KMS-11 (cell line): ENCODE results near the gene PPP4R2.

Experiments used
- H2AFZ ChIP-seq: fragments of 200-600 bp; sonication (generic); 2 replicates; pipeline ENCODE4 v1.6.1; 2016; ENCODE audit warnings: antibody characterized with exemption, mixed run types, low read depth
- H3K27ac ChIP-seq: fragments of 200-600 bp; sonication (generic); 2 replicates; pipeline ENCODE4 v1.6.1; 2016; ENCODE audit warnings: mild to moderate bottlenecking, mixed run types
- H3K27me3 ChIP-seq: fragments of 200-600 bp; sonication (generic); 2 replicates; pipeline ENCODE4 v1.6.1; 2017; ENCODE audit warnings: mild to moderate bottlenecking, low read depth, mixed run types, moderate library complexity; ENCODE audit not compliant: insufficient read depth
- H3K36me3 ChIP-seq: fragments of 200-600 bp; sonication (generic); 2 replicates; pipeline ENCODE4 v1.6.1; 2017; ENCODE audit warnings: mild to moderate bottlenecking, mixed run types; ENCODE audit not compliant: insufficient read depth
- H3K4me1 ChIP-seq: fragments of 200-600 bp; sonication (generic); 2 replicates; pipeline ENCODE4 v1.6.1; 2016; ENCODE audit warnings: mild to moderate bottlenecking, low read depth, mixed run types; ENCODE audit not compliant: poor library complexity, severe bottlenecking
- H3K4me2 ChIP-seq: fragments of 200-600 bp; sonication (generic); 2 replicates; pipeline ENCODE4 v1.7.0; 2016; ENCODE audit warnings: mild to moderate bottlenecking, mixed run types
- H3K4me3 ChIP-seq: fragments of 200-600 bp; sonication (generic); IDR thresholded peaks from 2 replicates; pipeline ENCODE4 v1.6.1; 2017; ENCODE audit warnings: low read depth, low read length, mixed read lengths; ENCODE audit not compliant: insufficient read depth
- H3K79me2 ChIP-seq: fragments of 200-600 bp; sonication (generic); 2 replicates; pipeline ENCODE4 v1.6.1; 2016; ENCODE audit warnings: low read depth, mixed run types; ENCODE audit not compliant: insufficient read depth
- H3K9ac ChIP-seq: fragments of 200-600 bp; sonication (generic); 2 replicates; pipeline ENCODE4 v1.6.1; 2016; ENCODE audit warnings: mild to moderate bottlenecking, mixed run types
- H4K20me1 ChIP-seq: fragments of 200-600 bp; sonication (generic); 2 replicates; pipeline ENCODE4 v1.6.1; 2016; ENCODE audit warnings: mild to moderate bottlenecking, mixed run types; ENCODE audit not compliant: insufficient read depth
- TF ChIP-seq, protein P1 (sequence below): fragments of 200-600 bp; sonication (generic); conservative IDR thresholded peaks from 2 replicates; pipeline ENCODE4 v1.6.1; 2017; ENCODE audit warnings: low read depth, mild to moderate bottlenecking, antibody characterized with exemption, low read length, moderate library complexity, mixed read lengths

PPP4R2 gene

GRCh38 chr3:73030073-73030597, 33.5 kb downstream of the PPP4R2 start:
- Histone ChIP-seq H3K27me3 (no peaks in the 10 kb centered on the region), H3K4me2 (no peak overlapping the region), H4K20me1 (peaks cover 18% of the 10 kb centered on the region; the same call in 1 of the 2 replicates), H3K4me1 (peaks cover 17% of the 10 kb centered on the region), H3K27ac (no peak overlapping the region), H3K4me3 (no peak overlapping the region), H3K79me2 (peaks cover 95% of the 10 kb centered on the region), H3K36me3 (no peaks in the 10 kb centered on the region), H3K9ac (no peak overlapping the region), H2AFZ (no peak overlapping the region)
- TF ChIP-seq, protein P1, sequence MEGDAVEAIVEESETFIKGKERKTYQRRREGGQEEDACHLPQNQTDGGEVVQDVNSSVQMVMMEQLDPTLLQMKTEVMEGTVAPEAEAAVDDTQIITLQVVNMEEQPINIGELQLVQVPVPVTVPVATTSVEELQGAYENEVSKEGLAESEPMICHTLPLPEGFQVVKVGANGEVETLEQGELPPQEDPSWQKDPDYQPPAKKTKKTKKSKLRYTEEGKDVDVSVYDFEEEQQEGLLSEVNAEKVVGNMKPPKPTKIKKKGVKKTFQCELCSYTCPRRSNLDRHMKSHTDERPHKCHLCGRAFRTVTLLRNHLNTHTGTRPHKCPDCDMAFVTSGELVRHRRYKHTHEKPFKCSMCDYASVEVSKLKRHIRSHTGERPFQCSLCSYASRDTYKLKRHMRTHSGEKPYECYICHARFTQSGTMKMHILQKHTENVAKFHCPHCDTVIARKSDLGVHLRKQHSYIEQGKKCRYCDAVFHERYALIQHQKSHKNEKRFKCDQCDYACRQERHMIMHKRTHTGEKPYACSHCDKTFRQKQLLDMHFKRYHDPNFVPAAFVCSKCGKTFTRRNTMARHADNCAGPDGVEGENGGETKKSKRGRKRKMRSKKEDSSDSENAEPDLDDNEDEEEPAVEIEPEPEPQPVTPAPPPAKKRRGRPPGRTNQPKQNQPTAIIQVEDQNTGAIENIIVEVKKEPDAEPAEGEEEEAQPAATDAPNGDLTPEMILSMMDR = no peak

DNA sequence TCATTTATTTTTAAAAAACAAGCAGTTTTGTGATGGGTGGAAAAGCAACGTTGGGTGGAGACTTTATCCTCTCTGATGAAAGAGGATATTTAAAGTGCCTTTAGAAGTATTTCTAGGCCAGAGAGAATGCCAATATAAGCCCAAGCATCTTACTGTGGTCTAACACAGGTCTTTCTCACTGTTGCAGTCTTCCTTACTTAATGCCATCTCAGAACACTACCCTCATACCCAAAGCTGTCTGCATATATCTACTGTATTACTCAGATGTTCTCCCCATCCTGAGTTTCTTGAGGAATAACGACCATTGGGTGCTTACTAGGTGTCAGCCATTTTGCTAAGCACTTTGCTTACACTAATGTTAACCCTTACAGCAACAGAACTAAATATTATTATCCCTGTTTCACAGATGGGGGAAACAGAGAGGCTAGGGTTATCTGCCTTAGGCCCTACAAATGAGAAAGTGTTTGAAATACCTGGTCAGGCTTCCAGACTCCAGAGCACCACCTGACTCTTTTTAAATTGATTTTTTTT, 35.0 kb downstream of the PPP4R2 start:
- H3K4me2 ChIP-seq = no peak overlapping the region
- H3K9ac ChIP-seq = no peak overlapping the region
- peaks cover 94% of the 10 kb centered on the region for H3K79me2 ChIP-seq
- H2AFZ ChIP-seq = no peak overlapping the region
- H4K20me1 ChIP-seq = peaks cover 18% of the 10 kb centered on the region; the same call in 1 of the 2 replicates
- H3K4me1 ChIP-seq = peaks cover 24% of the 10 kb centered on the region
- H3K27ac ChIP-seq = no peak overlapping the region
- TF ChIP-seq, protein P1 = no peak
- no peaks in the 10 kb centered on the region for H3K36me3 ChIP-seq
- H3K27me3 ChIP-seq = no peaks in the 10 kb centered on the region
- no peak overlapping the region for H3K4me3 ChIP-seq

GRCh38 chr3:73036694-73037591, 40.3 kb downstream of the PPP4R2 start:
- H3K4me2 ChIP-seq = no peak overlapping the region
- TF ChIP-seq, protein P1 = no peak
- H2AFZ ChIP-seq = no peak overlapping the region
- no peaks in the 10 kb centered on the region for H3K36me3 ChIP-seq
- no peak overlapping the region for H3K27ac ChIP-seq
- peaks cover 24% of the 10 kb centered on the region for H3K4me1 ChIP-seq
- H3K9ac ChIP-seq = no peak overlapping the region
- H3K27me3 ChIP-seq = no peaks in the 10 kb centered on the region
- no peak overlapping the region for H3K4me3 ChIP-seq
- peaks cover 93% of the 10 kb centered on the region for H3K79me2 ChIP-seq
- H4K20me1 ChIP-seq = peaks cover 14% of the 10 kb centered on the region; the same call in 1 of the 2 replicates

DNA sequence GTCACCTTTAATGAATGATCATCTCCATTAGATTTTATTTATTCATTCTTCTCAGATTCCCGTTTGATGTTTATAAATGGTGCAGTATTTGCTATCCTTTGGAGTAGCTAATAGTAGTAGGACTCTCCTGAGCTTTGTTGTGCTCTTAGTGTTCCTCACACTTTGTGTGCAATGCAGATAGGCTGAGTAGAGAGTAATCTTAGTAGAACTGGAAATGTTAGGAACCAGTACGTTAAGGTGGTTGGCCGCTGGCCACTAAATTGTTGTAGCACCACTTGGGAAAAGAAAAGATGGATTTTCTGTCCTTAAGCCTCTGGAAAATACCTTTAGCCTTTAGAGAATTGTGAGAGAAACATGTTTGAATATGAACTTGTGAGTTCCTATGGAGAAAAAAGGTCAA, 44.9 kb downstream of the PPP4R2 start:
- H3K27me3 ChIP-seq = no peaks in the 10 kb centered on the region
- H4K20me1 ChIP-seq = 0 out of 2 replicates have a peak, but pooled peaks cover 17% of the 10 kb centered on the region
- TF ChIP-seq, protein P1 = no peak
- no peak overlapping the region for H2AFZ ChIP-seq
- H3K79me2 ChIP-seq = peaks cover 92% of the 10 kb centered on the region
- H3K9ac ChIP-seq = no peak overlapping the region
- no peak overlapping the region for H3K4me2 ChIP-seq
- no peak overlapping the region for H3K27ac ChIP-seq
- H3K36me3 ChIP-seq = no peaks in the 10 kb centered on the region
- peaks cover 47% of the 10 kb centered on the region for H3K4me1 ChIP-seq
- H3K4me3 ChIP-seq = no peak overlapping the region
